Nephron (organoid): Measurements from ENCODE around the gene NUDT22.
A peak's percentile ranks its signal among the peaks of the same experiment; 100 is the strongest.

ENCODE experiments used
- H3K27ac Mint-ChIP-seq, 3 experiments: 2 replicates each; pipeline ENCODE4 v1.8.0; 2020; ENCODE audit warnings: mixed read lengths in 3 of 3, mild to moderate bottlenecking in 2 of 3, moderate library complexity in 1 of 3
- H3K27me3 Mint-ChIP-seq: 2 replicates; pipeline ENCODE4 v1.8.0; 2021; ENCODE audit warnings: low read depth, mild to moderate bottlenecking, moderate library complexity, mixed read lengths
- H3K36me3 Mint-ChIP-seq: 2 replicates; pipeline ENCODE4 v1.8.0; 2020; ENCODE audit warnings: low read depth, mixed read lengths
- H3K4me1 Mint-ChIP-seq: 2 replicates; pipeline ENCODE4 v1.8.0; 2020; ENCODE audit warnings: mixed read lengths
- H3K4me3 Mint-ChIP-seq, 3 experiments: 2 replicates each; pipeline ENCODE4 v1.8.0; 2020; ENCODE audit warnings: mild to moderate bottlenecking in 3 of 3, mixed read lengths in 3 of 3, moderate library complexity in 2 of 3
- H3K9me3 Mint-ChIP-seq: 2 replicates; pipeline ENCODE4 v1.8.0; 2020; ENCODE audit warnings: mixed read lengths
- CTCF ChIP-seq, 3 experiments: fragments of 200-600 bp; sonication (generic); IDR thresholded peaks; one replicate each; pipeline ENCODE4 v1.5.0; 2021; ENCODE audit warnings: antibody characterized with exemption in 3 of 3; ENCODE audit not compliant: unreplicated experiment in 3 of 3

NUDT22 gene

GRCh38 chr11:64235437-64236161 lies 9.5 kb downstream of the NUDT22 start:
- Mint-ChIP-seq H3K27ac (peak overlapping the region; percentile 28 to 74 (median 55)), H3K27me3 (peaks cover 4% of the 10 kb centered on the region), H3K36me3 (peaks cover 9% of the 10 kb centered on the region), H3K9me3 (no peaks in the 10 kb centered on the region), H3K4me1 (peaks cover 44% of the 10 kb centered on the region), H3K4me3 (peak overlapping the region; percentile 84 to 90 (median 85))
- TF ChIP-seq CTCF (IDR thresholded peaks at IDR 0.05; ENCODE audit: unreplicated experiment in 3 of 3), result no peak

DNA sequence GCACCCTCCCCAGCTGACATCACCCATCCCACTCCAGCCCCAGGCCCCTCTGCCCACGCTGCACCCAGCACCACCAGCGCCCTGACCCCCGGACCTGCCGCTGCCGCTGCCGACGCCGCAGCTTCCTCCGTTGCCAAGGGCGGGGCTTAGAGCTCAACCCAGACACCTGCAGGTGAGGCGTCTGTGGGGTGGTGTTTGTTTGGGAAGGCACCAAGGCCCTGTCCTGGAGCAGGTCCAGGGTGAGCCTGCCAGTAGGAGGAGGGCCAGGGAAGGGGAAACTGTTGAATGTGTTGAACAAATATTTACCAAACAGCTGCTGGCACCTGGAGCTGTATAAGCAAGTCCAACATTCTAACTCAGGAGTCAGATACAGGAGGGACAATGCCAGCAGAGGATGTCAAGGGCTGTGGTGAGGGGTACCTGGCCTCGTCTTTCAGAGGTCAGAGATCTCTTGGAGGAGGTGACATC lies 11.4 kb downstream of the NUDT22 start:
- Mint-ChIP-seq H3K4me3 (peak overlapping the region; percentile 61 to 68 (median 63)), H3K27ac (peak overlapping the region; percentile 76 to 91 (median 86)), H3K9me3 (no peaks in the 10 kb centered on the region), H3K27me3 (no peaks in the 10 kb centered on the region), H3K36me3 (peaks cover 9% of the 10 kb centered on the region), H3K4me1 (peaks cover 42% of the 10 kb centered on the region)
- TF ChIP-seq CTCF (IDR thresholded peaks at IDR 0.05; ENCODE audit: unreplicated experiment in 3 of 3), result no peak

DNA sequence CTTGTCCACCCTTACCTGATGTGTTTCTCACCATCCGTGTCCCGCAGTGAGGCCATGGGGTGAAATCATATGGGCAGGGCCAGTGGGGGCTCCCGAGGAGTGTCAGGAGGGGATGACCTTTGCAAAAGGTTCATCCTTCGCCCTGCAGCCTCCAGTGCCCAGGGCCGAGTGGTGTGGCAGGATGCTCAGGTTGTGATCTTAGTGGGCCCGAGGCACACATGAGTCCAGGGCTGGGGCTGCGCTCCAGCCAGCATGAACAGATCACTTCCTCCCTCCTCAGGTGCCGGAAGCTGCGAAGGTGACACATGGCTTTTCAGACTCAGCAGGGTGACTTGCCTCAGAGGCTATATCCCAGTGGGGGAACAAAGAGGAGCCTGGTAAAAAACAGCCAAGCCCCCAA lies 12.0 kb downstream of the NUDT22 start:
- Mint-ChIP-seq H3K27me3 (no peaks in the 10 kb centered on the region), H3K27ac (peak overlapping the region; percentile 76 to 98 (median 88)), H3K9me3 (no peaks in the 10 kb centered on the region), H3K36me3 (peaks cover 9% of the 10 kb centered on the region), H3K4me1 (peaks cover 42% of the 10 kb centered on the region), H3K4me3 (peak overlapping the region; percentile 18 to 70 (median 67))
- TF ChIP-seq CTCF (IDR thresholded peaks at IDR 0.05; ENCODE audit: unreplicated experiment in 3 of 3), result no peak

GRCh38 chr11:64238999-64239398 lies 12.9 kb downstream of the NUDT22 start:
- Mint-ChIP-seq H3K36me3 (peaks cover 14% of the 10 kb centered on the region), H3K4me1 (peaks cover 45% of the 10 kb centered on the region), H3K9me3 (no peaks in the 10 kb centered on the region), H3K27me3 (no peaks in the 10 kb centered on the region), H3K27ac (peak overlapping the region; percentile 76 to 98 (median 88)), H3K4me3 (peak overlapping the region; percentile 44 to 70 (median 67))
- no peak for TF ChIP-seq CTCF (IDR thresholded peaks at IDR 0.05; ENCODE audit: unreplicated experiment in 3 of 3)

DNA sequence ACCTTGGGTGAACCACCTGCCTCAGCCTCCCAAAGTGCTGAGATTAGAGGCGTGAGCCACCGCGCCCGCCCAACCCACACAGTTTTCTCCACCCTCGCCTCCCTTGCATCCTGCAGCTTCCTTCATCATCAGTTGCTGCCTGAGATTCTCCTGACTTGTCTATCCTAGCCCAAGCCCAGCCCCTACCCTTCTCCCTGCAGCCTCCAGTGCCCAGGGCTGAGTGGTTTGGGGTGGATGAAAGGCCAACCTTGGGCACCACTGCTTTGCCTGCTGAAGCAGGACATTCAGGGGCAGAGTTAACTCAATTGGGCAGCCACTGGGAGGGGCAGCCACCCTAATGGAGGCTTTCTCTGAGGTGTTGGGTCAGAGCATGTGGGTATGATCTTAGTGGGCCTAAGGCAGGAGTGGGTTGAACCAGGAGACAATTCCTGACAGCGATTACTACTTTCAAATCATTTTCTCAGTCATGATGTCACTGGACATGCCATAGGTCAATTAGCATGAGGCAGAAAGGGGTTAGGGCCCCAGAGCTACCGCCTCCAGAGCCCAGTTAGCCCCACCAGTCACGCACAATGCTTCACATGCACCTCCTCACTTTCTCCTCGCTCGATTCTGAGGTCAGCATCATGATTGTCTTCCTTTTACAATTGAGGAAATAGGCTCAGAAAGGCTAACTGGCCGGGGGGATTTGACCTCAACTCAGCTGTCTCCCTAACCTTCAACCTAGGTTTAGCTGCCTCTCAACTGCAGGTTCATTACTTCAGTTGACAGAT lies 13.8 kb downstream of the NUDT22 start:
- Mint-ChIP-seq H3K27ac (peak overlapping the region; percentile 98), H3K4me1 (peaks cover 45% of the 10 kb centered on the region)

More for the DNA sequence above, 13.8 kb downstream of the NUDT22 start:
- no peaks in the 10 kb centered on the region for H3K27me3 Mint-ChIP-seq
- no peaks in the 10 kb centered on the region for H3K9me3 Mint-ChIP-seq
- peak overlapping the region; percentile 90 to 95 (median 92) for H3K4me3 Mint-ChIP-seq
- H3K36me3 Mint-ChIP-seq, result peaks cover 14% of the 10 kb centered on the region
- TF ChIP-seq CTCF (IDR thresholded peaks at IDR 0.05; ENCODE audit: unreplicated experiment in 3 of 3), result no peak
